Suprapubic skin (tissue), 4 donors: ENCODE results near the gene MUSK.
"Not testable (repeated sequence)": the region's sequence is repeated elsewhere in the genome, so short reads cannot be mapped to it uniquely, and the experiment has no call there.

Source experiments
- CTCF ChIP-seq, 2 donors: fragments of 200-600 bp in 1 of 2; fragments of 450-650 bp in 1 of 2; sonication (generic) in 1 of 2; IDR thresholded peaks; one replicate each; pipeline ENCODE4 v1.5.1; 2016 to 2019; ENCODE audit warnings: antibody characterized with exemption in 2 of 2, mild to moderate bottlenecking in 1 of 2, moderate library complexity in 1 of 2
- POLR2A ChIP-seq, 2 donors: fragments of 450-650 bp; IDR thresholded peaks; one replicate each; pipeline ENCODE4 v1.6.1; 2017; ENCODE audit warnings: antibody characterized with exemption in 2 of 2, mild to moderate bottlenecking in 2 of 2, moderate library complexity in 2 of 2
- POLR2AphosphoS5 ChIP-seq, 3 donors: sonication (generic); formaldehyde crosslinking; IDR thresholded peaks; one replicate each; pipeline ENCODE4 v1.6.1; 2017; ENCODE audit warnings: antibody characterized with exemption in 3 of 3

- TF ChIP-seq POLR2A, CTCF, POLR2AphosphoS5 (IDR thresholded peaks at IDR 0.05): not testable (repeated sequence)
Observed at GRCh38 chr9:110695846-110696245, 27.3 kb downstream of the MUSK start.
